GM12873 (cell line): ENCODE results near the gene NHS.

Experiments used
- CTCF ChIP-seq: IDR thresholded peaks from 2 replicates; pipeline ENCODE4 v1.5.1; 2012; ENCODE audit warnings: low read depth, mild to moderate bottlenecking, moderate library complexity, low read length, control low read depth; ENCODE audit not compliant: insufficient read depth; ENCODE audit errors: missing control alignments

NHS gene

GRCh38 chrX:17682259-17682658 is 307.3 kb downstream of the NHS start:
- no peak for TF ChIP-seq CTCF

DNA sequence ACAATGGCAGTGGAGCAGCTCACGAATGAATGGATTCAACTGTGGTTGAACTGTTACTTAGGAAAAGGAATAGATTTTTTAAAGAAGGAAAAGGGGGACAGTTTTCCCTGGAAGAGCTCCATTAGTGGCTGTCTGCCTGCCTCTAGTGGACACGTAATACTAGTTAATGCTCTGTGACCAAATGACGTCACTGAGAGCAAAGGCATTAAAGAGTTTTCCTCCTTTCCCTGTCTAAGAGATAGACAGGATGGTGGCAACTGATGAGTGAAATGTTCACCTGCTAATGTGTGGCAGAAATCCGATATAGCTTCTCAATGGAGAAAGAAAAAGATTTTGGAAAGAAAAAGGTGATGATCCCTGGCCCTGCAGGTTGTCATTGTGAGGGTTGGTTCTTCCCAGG is 310.0 kb downstream of the NHS start:
- no peak for TF ChIP-seq CTCF

DNA sequence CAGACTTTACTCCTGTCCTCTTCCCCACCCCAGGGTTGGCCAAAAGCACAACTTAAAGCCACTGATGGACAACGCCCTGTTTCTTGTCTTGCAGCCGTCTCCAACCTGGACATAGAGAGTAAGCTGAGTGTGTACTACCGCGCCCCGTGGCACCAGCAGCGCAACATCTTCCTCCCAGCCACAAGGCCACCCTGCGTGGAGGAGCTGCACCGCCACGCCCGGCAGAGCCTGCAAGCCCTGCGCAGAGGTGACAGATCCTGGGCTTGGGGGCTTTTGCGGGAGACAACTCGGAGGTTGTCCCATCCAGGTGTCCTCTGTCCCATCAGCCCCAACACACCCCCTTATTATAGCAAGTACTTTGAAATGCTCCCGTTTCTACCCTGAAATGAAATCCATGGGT is 312.6 kb downstream of the NHS start:
- no peak for TF ChIP-seq CTCF

- TF ChIP-seq CTCF = peak; percentile 64
These were observed 315.0 kb downstream of the NHS start for GRCh38 chrX:17689971-17690409.

DNA sequence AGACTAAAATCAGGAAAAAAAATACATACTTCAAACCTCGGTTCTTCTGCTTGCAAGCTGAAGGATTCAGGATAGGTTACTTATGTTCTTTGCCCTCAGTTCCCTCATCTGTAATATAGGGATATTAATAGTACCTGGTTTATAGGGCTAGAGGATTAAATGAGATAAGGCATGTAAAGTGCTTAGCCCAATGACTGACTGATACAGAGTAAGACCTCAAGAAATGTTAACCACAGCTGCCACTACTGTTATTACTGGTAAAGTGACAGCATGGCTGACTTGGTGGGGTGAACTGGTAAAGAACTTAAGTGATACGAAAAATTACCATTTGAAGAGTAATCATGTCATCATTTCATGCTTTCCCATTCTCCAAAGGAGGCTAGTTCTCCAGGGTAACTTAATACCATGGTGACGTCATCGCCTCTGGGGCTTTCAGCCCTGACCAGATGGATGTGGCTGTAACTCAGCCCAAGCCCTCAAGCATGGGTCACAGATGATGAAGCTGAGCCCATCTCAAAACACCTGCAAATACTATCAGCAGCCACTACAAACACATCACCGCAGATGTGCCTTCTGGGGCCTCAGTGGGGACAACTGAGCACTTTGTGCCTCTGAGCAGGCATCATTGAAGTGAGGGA is 317.8 kb downstream of the NHS start:
- no peak for TF ChIP-seq CTCF

- TF ChIP-seq CTCF = no peak
These were observed 322.2 kb downstream of the NHS start for GRCh38 chrX:17697191-17697590.

DNA sequence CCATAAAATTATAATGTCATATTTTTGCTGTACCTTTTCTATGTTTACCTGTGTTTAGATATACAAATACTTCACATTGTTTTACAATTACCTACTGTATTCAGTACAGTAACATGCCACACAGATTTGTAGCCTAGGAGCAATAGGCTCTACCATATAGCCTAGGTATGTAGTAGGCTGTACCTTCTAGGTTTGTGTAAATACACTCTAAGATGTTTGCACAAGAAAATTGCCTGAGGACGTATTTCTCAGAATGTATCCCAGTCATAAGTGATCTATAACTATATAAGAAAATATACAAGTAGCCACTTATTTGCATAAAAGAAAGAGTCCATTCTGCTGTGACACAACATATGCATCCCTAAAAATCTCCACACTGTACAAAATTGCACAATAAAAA is 326.0 kb downstream of the NHS start:
- no peak for TF ChIP-seq CTCF
